Measurements from ENCODE around the gene DNER.

DNA sequence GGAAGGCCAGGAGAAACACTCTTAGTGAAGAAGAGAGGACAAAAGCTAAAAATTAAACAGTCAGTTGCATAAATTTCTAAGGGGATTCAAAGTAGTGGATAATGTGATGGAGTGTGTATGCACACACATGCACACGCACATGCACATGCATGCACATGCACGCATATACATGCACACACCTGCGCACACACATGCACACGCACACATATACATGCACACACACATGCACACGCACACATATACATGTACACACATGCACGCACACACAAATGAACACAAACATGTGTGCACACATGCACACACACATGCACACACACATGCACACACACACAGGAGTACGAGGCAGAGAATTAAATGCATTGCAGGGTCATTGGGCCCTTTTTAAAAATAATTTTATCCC lies 117.6 kb downstream of the DNER start:
- TF ChIP-seq, protein P1, sequence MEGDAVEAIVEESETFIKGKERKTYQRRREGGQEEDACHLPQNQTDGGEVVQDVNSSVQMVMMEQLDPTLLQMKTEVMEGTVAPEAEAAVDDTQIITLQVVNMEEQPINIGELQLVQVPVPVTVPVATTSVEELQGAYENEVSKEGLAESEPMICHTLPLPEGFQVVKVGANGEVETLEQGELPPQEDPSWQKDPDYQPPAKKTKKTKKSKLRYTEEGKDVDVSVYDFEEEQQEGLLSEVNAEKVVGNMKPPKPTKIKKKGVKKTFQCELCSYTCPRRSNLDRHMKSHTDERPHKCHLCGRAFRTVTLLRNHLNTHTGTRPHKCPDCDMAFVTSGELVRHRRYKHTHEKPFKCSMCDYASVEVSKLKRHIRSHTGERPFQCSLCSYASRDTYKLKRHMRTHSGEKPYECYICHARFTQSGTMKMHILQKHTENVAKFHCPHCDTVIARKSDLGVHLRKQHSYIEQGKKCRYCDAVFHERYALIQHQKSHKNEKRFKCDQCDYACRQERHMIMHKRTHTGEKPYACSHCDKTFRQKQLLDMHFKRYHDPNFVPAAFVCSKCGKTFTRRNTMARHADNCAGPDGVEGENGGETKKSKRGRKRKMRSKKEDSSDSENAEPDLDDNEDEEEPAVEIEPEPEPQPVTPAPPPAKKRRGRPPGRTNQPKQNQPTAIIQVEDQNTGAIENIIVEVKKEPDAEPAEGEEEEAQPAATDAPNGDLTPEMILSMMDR (IDR thresholded peaks at IDR 0.05; ENCODE audit: insufficient read depth, low read length), result no peak
- TF ChIP-seq, protein P2, sequence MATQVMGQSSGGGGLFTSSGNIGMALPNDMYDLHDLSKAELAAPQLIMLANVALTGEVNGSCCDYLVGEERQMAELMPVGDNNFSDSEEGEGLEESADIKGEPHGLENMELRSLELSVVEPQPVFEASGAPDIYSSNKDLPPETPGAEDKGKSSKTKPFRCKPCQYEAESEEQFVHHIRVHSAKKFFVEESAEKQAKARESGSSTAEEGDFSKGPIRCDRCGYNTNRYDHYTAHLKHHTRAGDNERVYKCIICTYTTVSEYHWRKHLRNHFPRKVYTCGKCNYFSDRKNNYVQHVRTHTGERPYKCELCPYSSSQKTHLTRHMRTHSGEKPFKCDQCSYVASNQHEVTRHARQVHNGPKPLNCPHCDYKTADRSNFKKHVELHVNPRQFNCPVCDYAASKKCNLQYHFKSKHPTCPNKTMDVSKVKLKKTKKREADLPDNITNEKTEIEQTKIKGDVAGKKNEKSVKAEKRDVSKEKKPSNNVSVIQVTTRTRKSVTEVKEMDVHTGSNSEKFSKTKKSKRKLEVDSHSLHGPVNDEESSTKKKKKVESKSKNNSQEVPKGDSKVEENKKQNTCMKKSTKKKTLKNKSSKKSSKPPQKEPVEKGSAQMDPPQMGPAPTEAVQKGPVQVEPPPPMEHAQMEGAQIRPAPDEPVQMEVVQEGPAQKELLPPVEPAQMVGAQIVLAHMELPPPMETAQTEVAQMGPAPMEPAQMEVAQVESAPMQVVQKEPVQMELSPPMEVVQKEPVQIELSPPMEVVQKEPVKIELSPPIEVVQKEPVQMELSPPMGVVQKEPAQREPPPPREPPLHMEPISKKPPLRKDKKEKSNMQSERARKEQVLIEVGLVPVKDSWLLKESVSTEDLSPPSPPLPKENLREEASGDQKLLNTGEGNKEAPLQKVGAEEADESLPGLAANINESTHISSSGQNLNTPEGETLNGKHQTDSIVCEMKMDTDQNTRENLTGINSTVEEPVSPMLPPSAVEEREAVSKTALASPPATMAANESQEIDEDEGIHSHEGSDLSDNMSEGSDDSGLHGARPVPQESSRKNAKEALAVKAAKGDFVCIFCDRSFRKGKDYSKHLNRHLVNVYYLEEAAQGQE (IDR thresholded peaks at IDR 0.05; ENCODE audit: insufficient replicate concordance, low read depth), result no peak
- TF ChIP-seq GABPA (IDR thresholded peaks at IDR 0.05; ENCODE audit: low read depth), result no peak
